ENCODE measurements around the gene FBXL17.
"Not testable (repeated sequence)": the region's sequence is repeated elsewhere in the genome, so short reads cannot be mapped to it uniquely, and the experiment has no call there.

FBXL17 gene

DNA sequence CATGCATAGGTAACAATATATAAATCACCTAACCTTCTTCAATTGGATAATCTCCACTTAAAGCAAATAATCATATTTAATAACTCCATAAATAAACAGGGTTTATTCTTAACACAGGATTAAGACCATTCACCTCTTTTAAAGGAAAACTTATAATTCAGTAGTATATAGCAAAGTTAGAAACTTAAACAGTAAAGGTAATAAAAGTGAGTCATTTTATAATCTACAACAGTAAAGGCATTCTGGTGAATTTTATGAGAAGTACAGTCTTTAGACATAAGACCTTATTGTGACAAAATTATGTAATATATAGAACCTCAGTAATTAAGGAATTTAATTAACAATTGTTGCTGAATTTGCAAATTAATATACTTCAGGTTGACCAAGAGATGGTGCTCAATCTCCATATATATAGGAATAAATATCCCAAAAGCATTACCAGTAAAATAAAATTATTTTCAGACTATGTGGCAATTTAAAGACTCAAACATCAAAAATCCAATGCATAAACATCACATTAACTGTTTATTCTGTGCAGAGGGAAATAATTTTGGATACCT, 84.8 kb downstream of the FBXL17 start:
- no peak for DNase-seq

DNA sequence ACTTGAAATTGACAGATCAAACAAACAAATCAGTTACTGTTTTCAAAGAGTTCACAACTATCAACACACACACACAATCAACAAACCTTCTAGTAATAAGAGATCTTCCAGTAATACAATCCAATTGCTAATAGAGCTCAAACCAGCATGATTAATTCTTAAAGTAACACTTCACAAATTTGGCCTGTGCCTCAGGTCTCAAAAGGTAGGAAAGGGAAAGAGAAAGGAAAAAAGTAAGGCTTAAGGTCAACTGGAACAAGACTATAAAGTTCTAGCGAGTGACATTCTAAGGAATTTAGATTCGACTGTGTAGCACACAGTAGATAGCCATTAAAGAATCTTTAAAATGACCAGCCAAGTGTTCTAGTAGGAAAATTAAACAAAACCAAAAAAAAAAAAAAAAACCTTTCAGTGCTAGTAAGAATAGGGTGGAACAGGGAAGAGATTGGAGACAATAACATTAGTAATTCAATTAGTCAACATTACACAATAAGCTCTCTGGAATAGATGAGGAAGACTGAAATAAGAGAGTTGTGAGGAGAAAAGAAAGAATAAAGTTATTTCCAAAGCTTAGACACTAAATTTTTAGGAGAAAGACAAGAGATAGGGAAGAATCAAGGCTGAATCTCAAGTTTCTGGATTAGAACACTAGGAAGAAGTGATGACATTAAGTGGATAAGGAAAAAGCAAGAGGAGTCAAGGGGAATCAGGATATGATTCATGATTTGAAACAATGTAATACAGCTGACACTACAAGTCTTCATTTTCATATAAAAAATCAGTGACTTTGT, 86.1 kb downstream of the FBXL17 start:
- no peak for DNase-seq

DNA sequence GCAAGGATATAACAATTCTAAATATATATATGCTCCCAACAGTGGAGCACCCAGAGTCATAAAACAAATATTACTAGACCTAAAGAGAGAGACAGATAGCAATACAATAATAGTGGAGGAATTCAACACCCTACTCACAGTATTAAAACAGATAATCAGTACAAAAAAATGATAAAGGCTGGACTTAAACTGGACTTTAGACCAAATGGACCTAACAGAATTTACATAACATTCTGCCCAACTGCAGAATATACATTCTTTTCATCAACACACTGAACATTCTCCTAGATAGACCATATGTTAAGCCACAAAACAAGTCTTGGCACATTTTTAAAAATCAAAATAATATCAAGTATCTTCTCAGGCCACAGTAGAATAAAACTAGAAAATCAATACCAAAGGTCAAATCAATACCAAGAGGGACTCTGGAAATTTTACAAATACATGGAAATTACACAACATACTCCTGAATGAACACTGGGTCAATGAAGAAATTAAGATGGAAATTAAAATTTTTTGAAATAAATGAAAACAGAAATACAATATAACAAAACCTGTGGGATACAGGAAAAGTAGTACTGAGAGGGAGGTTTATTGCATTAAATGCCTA, 100.8 kb downstream of the FBXL17 start:
- DNase-seq, result no peak

DNA sequence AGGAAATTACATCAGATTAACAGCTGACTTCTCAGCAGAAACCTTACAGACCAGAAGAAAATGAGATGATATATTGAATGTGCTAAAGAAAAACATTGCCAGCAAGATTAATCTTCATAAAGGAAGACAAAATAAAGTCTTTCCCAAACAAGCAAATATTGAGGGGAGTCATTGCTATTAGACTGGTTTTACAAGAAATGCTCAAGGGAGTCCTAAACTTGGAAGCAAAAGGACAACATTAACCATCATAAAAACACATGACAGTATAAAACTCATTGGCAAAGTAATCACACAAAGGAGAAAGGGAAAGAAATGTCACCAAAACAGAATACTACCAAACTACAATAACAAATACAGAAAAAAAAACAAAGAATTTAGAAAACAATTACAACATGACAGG, 101.7 kb downstream of the FBXL17 start:
- no peak for DNase-seq

DNA sequence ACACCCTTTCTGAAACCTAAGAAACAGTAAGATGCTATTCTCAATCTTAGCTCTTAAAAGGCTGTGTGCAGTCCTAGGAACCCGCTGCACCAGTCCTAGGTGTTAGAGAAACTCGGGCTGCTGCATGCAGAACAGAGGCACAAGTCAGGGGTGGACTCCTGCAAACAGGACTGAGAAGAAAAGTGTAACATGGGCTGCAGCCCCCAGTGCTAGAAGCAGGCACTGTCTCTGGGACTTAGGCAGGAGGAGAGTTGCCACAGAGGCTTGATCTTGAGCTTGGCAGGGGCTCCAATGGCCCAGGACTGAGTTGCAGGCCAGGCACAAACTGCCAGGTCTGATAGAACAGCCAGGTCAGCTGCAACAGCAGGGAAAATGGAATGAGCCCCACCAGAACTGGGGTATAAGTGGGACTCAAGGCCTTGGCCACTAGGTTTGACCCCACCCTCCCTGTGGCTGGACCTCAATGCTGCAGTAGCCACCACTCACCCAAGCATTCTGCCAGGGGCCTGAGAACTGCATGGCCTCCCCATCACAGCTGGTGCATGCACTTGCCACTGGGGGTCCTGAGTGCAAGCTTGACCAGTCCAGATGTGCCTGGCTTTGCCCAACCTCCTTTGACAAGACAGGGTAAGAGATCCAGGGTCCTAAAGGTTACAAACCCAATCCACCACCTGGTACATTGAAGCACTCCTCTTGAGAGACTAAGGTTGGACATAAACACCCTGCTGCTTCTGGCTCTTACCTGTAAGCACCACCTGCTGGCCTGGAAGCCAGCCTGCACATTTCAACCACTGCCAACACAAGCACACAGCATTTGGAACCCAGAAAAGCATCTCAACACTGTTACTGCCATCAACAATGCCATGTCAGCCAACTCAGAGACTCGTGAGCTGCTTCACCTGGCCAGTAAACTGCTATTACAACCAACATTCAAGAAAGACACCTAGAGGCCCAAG, 103.3 kb downstream of the FBXL17 start:
- DNase-seq, result no peak

DNA sequence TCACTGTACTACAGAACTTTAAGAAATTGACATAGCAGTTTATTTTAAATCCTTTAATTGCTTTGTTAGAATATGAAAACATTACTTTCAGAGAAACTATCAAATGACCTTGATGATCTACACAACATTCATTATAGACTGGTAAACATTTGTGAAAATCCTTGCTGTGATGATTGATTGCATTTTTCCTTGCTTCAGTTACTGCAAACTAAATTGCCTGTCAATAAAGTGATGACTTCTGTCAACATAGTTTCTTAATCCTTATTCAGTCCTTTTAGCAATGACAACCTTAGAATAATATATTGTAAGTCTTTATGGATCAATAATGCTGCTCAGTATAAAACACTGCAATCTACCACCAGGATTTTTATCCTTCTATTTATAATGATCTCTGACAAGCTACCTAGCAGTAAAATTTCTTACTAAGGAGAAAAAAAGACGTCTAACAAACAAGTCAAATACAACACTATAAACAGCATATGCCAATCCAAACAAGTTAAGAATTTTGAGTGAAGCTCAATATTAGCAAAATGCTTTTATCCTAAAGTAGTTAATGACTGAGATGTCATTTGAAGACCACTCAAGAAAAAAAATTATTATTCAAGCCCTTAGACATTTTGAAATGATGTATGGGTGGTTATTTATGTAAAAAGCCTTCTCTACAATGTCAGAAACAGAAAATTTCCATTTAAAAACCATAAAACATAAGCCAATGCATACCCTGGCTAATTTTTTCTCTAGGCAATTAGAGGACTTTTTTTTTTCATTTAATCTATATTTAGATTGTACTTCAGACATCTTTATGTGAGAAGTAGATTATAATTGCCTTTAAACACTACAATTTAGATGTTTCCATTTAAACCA, 105.5 kb downstream of the FBXL17 start:
- no peak for DNase-seq

DNA sequence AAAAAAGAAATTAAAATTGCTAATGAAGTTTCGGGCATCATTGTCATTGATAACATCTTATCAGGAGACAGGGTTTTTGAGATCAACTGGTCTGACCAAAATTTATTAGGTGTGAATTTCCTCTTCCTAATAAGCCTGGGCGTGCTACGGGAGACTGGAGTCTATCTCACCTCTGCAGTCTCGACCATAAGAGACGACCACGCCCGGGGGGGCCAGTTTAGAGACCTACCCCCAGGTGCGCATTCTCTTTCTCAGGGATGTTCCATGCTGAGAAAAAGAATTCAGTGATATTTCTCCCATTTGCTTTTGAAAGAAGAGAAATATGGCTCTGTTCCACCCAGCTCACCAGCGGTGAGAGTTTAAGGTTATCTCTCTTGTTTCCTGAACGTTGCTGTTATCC, 107.8 kb downstream of the FBXL17 start:
- DNase-seq, result not testable (repeated sequence)

DNA sequence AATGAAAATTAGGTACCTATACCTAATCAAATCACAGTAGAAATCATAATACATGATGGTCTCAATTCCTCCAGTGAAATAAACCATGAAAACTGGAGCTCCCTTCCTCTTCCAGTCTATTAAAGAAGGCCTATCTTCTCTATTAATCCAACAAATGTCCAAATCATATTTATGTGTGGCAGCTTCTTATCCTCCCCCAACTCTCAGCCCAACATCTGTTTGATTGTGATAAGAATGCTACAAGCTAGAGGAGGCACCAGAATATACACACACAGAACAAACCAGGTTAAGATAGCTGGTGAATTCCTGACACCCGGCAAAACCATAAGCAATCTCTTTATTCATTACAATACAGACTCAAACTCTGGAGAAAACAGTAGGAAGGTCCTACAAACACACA, 110.8 kb downstream of the FBXL17 start:
- DNase-seq, result no peak

DNA sequence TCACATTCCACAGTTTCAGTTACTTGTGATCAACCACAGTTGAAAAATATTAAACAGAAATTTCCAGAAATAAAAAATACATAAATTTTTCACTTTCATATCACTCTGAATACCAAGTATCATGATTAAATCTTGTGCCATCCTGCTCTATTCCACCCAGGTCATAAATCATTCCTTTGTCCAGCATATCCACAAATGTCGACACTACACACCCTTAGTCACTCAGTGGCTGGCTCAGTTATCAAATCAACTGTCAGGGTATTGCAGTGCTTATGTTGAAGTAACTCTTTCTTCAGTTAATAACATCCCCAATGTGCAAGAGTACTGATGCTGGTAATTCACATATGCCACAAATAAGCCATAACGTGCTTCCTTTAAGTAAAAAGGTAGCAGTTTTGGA, 115.7 kb downstream of the FBXL17 start:
- no peak for DNase-seq

DNA sequence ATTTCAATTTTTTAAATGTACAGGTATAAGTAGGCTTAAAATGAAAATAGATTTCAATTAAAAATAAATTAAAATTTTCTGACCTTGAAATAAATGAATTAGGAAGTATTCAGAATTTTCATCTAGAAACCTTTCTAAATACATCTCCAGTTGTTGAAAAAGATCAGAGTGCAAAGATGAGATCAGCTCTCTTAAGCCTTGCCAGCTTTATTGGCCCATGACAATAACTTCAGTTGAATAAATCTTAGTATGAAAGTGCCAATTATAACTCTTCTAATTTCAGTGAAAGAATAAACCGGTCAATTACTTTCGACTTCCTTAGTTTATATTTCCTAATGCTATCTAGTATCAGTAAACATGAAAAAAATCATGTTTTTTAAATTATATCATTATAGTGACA, 117.4 kb downstream of the FBXL17 start:
- no peak for DNase-seq

DNA sequence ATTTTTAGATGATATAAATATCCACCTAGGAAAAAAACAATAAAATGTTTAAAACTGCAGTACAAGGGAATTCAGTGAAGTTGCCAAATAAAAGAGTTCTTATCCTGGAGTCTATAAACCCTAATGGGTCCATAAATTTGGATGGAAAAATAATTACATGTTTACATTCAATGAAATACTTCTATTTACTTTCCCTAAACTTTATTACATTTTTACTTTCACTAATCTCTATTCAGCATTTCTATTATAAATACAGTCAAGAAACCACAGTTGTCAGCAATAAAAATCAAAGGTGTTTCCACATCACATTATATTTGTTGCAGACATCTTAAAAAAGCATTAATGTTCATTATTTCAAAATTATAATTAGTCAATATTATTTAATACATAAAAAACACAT, 118.6 kb downstream of the FBXL17 start:
- DNase-seq, result no peak

DNA sequence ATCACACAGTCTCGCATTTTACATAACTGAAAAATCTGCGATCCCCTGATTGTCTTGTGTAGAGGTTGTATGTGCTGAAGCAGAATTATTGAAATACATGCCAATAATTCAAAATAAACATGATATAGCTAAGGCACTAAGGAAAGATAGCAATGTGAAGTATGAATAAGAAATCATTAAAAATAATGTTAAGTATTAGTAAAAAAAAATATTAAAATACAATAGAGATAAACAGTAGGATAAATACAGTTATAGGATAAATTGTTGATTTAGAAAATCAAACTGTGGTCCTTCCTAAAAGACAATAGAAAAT, 121.1 kb downstream of the FBXL17 start:
- DNase-seq, result no peak

DNA sequence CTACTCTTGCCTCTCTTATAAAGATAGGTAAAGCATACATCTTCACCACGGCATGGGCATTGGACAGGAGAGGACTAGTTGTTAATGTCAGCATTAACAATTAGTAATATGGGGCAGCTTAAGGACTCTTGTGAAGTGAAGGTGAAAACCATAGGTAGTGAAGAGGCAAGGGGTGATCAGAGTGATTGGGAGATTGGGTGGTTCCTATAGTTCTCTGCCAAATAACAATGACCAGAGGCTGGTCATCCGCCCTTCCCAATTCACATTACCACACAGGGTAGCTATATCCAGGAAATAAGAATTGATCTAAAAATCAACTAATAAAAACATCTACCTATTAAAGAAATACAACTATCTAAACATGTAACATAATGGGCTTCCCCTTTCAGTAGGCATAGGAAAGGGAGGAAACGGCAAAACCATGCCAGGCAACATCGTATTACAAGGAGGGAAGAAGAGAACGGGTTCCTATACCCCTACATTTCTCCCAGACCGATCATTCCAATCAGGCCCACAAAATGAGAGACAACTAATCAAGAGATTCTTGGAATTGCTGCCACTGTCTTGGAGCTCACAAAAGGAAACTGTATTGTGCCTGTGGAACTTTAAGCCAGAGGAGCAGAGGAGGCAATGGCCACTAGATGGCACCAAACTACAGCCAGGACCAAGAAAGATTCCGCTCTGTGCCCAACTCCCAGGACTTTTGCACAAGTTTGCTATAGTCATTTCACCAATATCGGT, 121.6 kb downstream of the FBXL17 start:
- peak; percentile 70 for DNase-seq

DNA sequence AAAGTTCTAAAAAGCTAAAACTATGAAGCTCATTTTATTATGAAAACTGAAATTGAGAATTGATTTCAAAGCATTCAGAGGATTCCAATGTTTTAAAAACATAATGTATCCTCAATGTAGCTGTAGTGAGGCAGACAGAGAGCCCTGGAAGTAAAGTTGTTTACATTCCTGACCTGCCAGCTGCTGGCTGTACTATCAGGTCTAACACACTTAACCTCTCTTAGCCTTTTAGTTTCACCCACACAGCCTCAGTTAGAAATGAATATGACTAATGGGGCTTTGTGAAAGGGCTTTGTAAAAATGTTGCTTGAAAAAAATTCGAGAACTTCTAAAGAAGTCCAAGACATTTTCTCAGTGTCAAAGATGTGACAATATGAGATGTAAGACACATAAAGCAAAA, 122.6 kb downstream of the FBXL17 start:
- no peak for DNase-seq

DNA sequence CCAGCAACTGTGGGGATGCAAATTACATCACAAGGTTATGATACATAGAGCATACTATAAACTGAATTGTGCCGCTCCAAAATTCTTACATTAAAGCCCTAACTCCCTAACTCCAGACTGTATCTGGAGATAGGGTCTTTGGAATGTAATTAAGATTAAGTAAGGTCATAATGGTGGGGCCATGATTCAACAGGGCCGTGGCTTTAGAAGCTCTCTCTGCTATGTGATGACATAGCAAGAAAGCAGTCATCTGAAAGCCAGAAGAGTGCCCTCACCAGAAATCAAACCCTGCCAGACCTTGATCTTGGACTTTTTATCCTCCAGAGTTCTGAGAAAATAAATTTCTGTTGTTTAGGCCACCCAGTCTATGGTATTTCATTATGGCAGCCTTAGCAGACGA, 123.9 kb downstream of the FBXL17 start:
- no peak for DNase-seq

DNA sequence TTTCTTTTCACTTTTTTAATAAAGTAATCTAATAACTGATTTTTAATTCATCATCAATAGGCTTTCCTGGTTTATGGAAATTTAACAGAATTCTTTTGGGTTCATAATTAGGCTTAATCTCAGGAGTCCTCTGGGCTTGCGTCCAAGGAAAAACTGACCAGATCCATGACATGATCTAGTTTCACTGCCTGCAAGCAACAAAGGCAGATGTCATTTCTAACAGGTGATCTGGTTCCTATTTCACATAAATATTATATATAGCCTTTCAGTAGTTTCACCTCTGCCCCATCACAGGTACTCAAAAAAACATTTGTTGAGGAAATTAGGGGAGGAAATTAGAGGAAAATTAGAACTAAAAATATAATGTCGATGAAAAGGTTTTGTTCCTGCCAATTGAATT, 126.4 kb downstream of the FBXL17 start:
- no peak for DNase-seq

DNA sequence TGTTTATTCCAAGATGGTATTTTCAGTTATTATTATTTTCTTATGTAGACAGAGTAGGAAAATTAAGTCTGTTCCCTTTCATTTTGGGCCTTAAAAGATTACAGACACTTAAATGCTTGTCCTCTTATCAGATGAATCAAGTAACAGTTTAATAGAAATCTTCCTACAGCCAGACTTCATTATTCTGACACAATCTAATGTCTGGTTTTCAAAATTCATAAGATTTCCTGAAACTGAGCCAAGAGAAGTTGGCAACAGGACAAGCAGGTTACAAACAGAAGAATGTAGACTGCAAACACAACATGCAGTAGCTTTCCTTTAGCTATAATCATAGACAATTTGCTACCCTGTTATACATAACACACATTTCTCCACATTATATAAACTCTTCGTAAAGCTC, 130.5 kb downstream of the FBXL17 start:
- no peak for DNase-seq

DNA sequence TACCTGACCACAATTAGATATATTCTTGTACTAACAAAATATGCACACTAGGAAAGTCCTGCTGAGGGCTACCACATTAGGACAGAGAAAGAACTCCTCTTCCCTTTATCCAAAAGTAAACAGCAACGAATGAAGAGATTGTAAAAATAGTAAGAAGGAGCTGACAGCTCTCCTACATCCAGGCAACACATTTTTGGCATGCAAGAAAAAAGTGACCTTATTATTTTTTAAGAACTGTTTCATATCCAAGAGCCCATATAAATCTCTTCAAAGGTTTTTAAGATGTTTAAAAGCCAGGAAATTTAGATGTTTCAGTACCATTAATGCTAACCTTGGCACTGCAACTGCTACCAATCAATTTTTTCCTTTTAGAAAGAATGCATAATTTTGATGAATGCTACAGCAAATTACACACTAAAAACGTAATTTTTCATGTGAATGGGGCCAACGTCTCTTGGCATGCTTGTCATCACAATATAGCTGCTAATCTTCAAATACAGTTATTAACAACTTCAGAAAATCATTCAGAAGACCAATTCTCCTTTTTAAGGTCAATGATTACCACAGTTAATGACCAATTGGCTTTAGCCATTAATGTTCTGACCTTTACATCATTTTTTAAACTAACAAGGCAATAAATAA, 132.0 kb downstream of the FBXL17 start:
- no peak for DNase-seq

DNA sequence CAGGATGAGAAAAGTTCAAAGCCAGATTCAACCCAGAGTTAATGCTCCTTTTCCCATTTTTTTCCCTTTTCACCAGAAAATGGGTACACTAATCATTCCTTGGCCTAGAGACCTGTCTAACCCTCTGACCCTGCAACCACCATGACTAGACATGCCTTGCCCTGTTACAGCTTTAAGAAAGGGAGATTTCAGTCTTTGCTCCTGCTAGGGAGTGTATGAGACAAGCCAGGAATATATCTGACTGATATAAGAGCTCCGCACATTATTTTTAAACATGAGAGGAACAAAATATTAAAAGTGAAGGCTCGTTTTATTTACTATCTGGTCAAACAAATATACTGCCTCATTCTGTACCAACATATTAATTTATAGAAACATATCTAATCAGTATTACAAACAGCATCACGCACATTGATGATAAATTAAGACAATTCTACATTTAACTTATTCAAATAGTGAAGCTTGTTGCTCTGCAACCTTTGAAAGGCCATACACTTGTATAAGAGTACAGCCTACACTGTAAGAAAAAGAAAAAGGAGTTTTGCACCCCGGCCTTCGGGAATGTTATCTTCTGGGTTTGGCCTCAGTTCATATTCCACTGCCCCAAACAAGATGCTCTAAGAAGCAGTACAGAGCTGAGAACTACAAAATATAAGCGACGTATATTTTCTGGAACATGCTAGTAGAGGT, 132.7 kb downstream of the FBXL17 start:
- DNase-seq, result no peak
